T-helper 2 cell treated with Interferon-gamma antibody and Interleukin-4, amounts not matched to agents 100 ng/mL and 5 ng/mL, for 36 hours (primary cell): ENCODE measurements around the gene VAV2. TPM values are rescaled to one million over a fixed set of nuclear protein-coding genes. Genes with fewer than 3 reads are reported as not detected.

Experiments used
- intact Hi-C: fragments of 100-400 bp; cut with micrococcal nuclease; formaldehyde crosslinking; loops from one replicate; pipeline ENCODE4 v1.15.1; 2023
- total RNA-seq: library from RNA; stranded (reverse); gene quantifications from 2 replicates; pipeline ENCODE4 v1.2.3, GENCODE V29; 2022

VAV2 gene
- total RNA-seq, 1 donor from 2014 or later, result 7.3 TPM

DNA sequence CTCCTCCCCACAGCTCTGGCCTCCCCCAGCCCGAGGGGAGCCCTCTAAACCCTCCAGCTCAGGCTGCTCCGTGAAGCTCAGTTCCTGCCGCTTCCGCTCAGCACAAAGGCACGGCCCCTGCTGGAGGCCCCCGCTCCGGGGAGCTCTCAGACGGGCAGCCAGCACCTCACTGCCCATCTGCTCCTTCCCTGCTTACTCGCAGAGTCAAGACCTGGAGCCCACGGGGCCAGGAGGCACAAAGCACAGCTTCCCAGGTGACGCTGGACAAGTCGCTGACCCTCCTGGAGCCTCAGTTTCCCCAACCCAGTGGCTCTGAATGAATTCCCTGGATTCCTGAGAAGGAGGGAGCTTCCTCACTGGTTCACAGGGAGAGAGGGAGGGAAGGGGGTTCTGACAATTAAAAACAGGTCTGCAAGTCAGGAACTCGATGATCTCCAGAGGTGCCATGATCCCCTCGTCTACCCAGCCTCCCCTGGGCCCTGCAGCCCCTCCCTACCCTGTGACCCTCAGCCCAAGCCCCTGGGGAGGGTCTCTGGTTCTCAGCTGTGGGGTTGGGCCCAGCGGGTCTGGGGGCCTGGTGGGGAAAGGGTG lies 36.2 kb downstream of the VAV2 start:
- intact Hi-C loops, result no loop called here

DNA sequence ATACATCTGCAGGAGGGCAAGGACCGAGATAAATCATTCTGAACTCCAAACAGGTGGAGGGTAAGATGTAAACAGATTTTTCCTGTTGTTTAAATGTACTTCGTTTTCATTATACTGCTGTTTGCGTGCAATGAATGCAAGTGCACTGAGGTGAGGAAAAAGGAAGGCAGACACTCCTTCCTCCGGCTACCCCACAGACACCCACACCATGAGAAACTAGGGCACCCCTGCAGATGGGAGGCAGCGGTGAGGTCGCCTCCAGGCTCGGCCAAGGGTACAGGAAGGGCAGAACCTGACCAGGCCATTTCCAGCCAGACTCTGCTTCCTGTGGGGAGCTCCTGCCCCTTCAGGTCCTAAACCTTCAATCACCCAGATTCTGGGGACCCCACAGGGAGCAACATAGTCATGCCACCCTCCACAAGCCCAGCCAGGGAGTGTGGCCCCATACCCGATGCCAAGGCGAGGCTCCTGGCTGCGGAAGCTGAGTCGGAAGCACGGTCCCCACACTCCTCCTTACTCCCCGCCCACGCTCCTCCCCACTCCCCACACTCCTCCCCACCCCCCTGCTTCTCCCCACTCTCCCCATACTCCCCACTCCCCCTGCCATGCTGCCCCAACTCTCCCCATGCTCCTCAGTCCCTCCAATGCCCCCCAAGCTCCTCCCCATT lies 37.1 kb downstream of the VAV2 start:
- intact Hi-C loops, result no loop called here

- intact Hi-C loops, result no loop called here
These were observed 38.0 kb downstream of the VAV2 start for GRCh38 chr9:133953976-133954709.

DNA sequence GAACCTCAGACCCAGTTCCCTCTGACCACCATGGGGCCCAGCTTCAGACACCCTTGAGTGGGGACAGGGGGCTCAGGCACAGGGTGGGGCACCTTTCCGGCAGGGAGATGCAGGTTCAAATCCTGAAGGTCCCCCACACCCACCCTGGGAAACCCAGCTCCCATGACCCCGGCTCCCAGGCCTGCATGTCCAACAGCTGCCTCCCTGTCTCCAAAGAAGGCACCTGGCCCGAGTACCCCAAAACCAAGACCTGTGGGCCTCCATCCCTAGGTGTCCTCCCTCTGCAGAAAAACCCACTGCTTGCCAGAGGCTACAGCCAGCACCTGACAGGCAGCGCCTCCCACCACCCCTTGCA lies 38.5 kb downstream of the VAV2 start:
- intact Hi-C loops, result no loop called here

- intact Hi-C loops, result no loop called here
These were observed 39.2 kb downstream of the VAV2 start for GRCh38 chr9:133952598-133953550.

- intact Hi-C loops, result no loop called here
These were observed 40.9 kb downstream of the VAV2 start for GRCh38 chr9:133951265-133951664.

- intact Hi-C loops, result no loop called here
These were observed 41.5 kb downstream of the VAV2 start for GRCh38 chr9:133950629-133951111.

- intact Hi-C loops, result no loop called here
These were observed 41.9 kb downstream of the VAV2 start for GRCh38 chr9:133950192-133950591.

GRCh38 chr9:133949486-133950061 lies 42.5 kb downstream of the VAV2 start:
- intact Hi-C loops, result no loop called here

- intact Hi-C loops, result no loop called here
These were observed 43.3 kb downstream of the VAV2 start for GRCh38 chr9:133948561-133949485.

DNA sequence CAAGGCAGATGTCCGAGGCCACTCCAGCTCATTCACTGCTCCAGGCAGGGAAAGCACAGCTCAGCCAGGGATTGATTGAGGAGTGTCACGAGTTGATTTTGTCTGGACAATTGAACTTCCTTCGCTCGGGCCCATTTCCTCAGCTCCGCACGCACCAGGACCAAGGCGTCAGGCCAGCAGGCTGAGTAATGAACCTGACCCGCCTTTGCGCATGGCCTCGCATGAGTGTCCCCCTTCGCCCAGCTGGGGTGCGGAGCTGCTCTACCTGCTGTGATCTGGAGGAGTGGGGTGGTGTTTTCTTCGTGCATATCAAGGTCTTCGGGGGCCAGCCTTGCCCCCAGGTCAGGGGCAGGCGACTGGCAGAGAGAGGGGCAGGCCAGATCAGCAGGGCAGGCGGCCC lies 44.0 kb downstream of the VAV2 start:
- intact Hi-C loops, result no loop called here

DNA sequence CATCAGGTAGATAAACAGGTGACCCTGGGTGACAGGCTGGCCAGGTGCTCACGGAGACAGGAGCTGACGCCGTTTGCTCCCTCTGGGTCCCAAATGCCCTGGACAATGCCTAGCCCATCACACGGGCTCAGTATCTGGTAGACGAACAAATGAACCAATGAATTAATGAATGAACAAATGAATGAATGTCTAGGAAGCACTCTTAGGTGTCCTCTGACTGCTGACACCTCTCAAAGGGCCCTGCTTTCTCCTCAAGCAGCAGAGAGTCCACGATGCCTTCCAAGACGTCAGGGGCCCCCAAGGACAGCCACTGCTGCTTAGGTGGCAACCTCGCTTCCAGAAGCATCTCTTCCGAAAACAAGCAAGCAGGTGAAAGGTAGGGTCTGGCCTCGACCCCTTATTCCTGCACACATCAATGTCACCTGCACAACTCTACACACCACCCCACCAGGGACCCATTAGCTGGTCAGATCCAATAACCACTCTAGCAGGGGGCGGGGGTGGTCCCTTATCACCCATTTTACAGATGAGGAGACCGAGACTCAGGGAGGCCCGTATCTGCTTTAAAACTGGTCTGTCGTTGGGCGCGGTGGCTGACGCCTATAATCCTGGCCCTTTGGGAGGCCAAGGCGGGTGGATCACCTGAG lies 45.2 kb downstream of the VAV2 start:
- intact Hi-C loops, result no loop called here

DNA sequence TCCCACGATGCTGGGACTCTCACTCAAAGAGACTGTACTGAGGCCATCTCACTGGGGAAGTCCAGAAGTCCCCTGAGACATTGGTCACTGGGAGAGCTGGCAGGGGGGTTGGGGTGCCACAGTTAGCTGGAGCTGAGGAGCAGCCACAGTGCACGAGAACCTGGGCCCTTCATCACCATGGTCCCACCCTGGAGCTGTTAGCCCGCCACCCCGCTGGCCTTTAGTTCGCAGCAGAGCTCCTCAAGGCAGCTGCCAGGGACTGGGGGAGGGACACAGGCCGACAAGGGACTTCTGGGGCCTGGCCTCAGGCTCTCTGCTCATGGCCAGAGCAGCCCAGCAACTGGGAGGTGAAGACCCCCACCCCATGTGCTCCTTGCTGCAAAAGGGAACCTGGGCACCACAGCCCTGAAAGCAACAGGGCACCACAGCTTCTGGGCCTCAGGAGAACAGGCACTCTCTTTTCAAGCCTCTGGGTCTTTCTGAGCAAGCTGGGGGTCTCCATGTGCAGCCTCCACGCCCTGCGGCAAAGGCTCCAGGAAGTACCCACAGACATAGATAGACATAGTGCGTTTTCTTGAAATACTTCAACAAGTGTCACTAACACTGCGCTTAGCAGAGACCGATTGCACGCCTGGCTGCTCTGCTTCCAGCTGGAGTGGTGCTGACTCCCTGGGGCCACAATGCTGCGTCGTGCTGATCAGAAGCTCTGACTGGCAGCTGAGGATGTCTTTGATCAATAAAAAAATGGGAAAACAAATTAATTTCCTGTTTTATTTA lies 46.0 kb downstream of the VAV2 start:
- intact Hi-C loops, result no loop called here

DNA sequence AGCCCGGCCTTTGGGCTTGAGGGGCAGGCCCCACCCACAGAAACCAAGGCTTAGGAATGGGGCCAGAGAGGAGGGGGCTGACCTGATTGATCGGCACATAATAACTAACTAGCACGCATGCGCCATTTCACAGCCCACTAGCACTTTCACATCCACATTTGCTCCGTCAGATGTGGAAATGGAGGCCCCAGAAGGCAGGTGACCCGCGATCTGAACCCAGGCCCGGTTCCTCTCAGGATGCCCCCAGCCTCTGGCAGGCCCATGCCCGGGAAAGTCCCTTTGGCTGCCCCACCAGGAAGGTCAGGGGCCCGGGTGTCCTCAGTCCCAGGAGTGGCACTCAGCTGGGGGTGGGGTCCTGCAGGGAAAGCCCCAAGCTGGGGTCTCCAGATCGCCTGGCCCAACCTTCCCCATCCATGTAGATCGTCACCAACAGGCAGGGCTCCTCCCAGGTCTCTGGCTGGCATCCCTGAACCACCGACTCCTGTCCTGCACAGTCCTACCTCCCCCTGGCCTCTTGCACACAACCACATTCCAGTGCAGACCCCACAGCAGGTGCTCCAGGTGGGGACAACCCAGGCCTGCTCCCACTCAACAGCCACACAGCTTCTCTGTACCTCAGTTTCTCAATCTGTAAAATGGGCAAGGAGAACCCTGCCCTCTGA lies 46.7 kb downstream of the VAV2 start:
- intact Hi-C loops, result no loop called here

- intact Hi-C loops, result no loop called here
These were observed 47.4 kb downstream of the VAV2 start for GRCh38 chr9:133944746-133945135.

DNA sequence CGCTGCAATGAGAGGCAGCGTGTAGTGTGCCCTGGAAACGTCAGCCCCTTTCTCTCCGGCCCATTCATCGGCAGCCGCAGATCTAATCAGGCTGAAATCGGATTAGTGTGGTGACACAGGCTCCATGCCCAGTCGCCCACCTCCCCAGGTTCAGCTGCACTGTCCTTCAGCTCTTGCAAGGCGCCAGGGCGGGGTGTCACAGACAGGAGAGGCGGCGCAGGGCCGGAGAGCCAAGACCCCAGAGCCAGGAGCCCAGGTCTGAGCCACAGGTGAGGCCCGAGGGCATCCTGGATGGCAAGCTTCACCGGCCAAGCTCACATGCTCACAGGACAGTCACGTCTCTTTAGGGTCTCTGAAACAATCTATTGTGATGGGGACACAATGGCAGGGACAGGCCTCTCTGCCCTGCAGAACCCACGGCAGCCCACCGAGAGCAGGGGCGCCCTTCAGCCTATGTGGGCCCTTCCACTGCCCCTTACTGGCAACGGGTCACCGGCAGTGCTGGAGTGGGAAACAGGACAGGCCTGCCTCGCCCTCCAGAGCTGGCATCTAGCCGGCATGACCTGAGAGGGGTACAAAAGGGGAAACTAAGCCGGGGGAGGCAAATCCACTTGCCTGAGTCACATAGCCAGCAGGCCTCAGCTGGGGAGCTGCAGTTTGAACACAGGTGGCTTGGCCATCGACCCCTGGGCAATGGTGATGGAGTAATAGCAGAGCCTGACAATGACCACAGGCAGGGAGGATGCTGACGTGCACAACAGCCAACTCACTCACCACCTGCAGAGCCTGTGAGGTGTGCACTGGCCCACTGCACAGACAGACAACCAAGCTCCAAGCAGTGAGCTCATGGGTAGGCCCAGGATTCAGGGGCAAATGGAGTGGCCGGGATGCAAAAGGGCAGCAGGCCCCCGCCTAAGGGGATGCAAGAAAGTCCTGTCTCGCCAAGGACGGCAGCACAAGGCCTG lies 48.1 kb downstream of the VAV2 start:
- intact Hi-C loops, result no loop called here
